IMR-90 (cell line): ENCODE data around the gene ELL2. TPM values are rescaled to one million over a fixed set of nuclear protein-coding genes. Genes with fewer than 3 reads are reported as not detected.

ENCODE experiments used
- ATAC-seq: fragments of 200-7000 bp; cut with Tn5 transposase; 2 replicates; pipeline ENCODE4 v1.9.1; 2020; ENCODE audit warnings: low read depth, mild to moderate bottlenecking, moderate library complexity
- BruUV-seq: library from RNA; stranded (reverse); fragments of 400-500 nt; replicated peaks from 2 replicates; lab custom pipeline; 2021; lab: Mats Ljungman, UMichigan
- CTCF ChIA-PET: fragments of 300-600 bp; formaldehyde crosslinking; extraction: SDS; loops from one replicate; lab custom pipeline; 2021; ENCODE audit warnings: antibody characterized with exemption; lab: Yijun Ruan, JAX
- POLR2A ChIA-PET: fragments of 300-600 bp; sonication (Branson Sonifier 250); formaldehyde crosslinking; loops from one replicate; lab custom pipeline; 2022; ENCODE audit warnings: antibody characterized with exemption; ENCODE audit not compliant: unreplicated experiment; lab: Charles Lee
- DNase-seq: peaks from one replicate; pipeline ENCODE4 v3.0.0; 2013
- H2AFZ ChIP-seq: replicated peaks from 2 replicates; pipeline ENCODE3; 2013; ENCODE audit warnings: low read length, mild to moderate bottlenecking; ENCODE audit not compliant: poor library complexity
- H2AK5ac ChIP-seq: 2 replicates; pipeline ENCODE4 v1.6.1; 2013; ENCODE audit warnings: low read depth, low read length, inconsistent platforms
- H2AK9ac ChIP-seq: replicated peaks from 2 replicates; pipeline ENCODE3; 2013; ENCODE audit warnings: mild to moderate bottlenecking, low read depth, low read length, moderate library complexity; ENCODE audit not compliant: poor library complexity
- H2BK120ac ChIP-seq: 2 replicates; pipeline ENCODE4 v1.6.1; 2013; ENCODE audit warnings: low read depth, low read length, inconsistent platforms
- H2BK15ac ChIP-seq: 3 replicates; pipeline ENCODE4 v1.6.1; 2013; ENCODE audit warnings: low read depth, low read length, inconsistent platforms
- H2BK20ac ChIP-seq: 2 replicates; pipeline ENCODE4 v1.6.1; 2013; ENCODE audit warnings: low read depth, mild to moderate bottlenecking, inconsistent platforms, low read length, moderate library complexity
- H2BK5ac ChIP-seq: 2 replicates; pipeline ENCODE4 v1.6.1; 2013; ENCODE audit warnings: mild to moderate bottlenecking, low read depth, low read length, inconsistent platforms; ENCODE audit not compliant: poor library complexity, severe bottlenecking
- H3K14ac ChIP-seq: replicated peaks from 2 replicates; pipeline ENCODE4 v1.6.1; 2013; ENCODE audit warnings: low read depth, low read length, inconsistent platforms
- H3K18ac ChIP-seq: 2 replicates; pipeline ENCODE4 v1.6.1; 2013; ENCODE audit warnings: low read depth, low read length, control low read depth
- H3K23ac ChIP-seq: 2 replicates; pipeline ENCODE4 v1.6.1; 2013; ENCODE audit warnings: low read depth, low read length, inconsistent platforms
- H3K27ac ChIP-seq: 2 replicates; pipeline ENCODE4 v1.5.1; 2013; ENCODE audit warnings: mild to moderate bottlenecking, control low read depth, low read length; ENCODE audit not compliant: insufficient read depth
- H3K27me3 ChIP-seq: 2 replicates; pipeline ENCODE4 v1.6.1; 2013; ENCODE audit warnings: low read length; ENCODE audit not compliant: control insufficient read depth, insufficient read depth
- H3K36me3 ChIP-seq: 2 replicates; pipeline ENCODE4 v1.6.1; 2013; ENCODE audit warnings: low read length, mixed read lengths; ENCODE audit not compliant: control insufficient read depth, insufficient read depth
- H3K4ac ChIP-seq: 2 replicates; pipeline ENCODE4 v1.6.1; 2013; ENCODE audit warnings: low read depth, low read length, inconsistent platforms
- H3K4me1 ChIP-seq: 2 replicates; pipeline ENCODE4 v1.6.1; 2013; ENCODE audit warnings: low read length, mixed read lengths; ENCODE audit not compliant: control insufficient read depth, insufficient read depth
- H3K4me2 ChIP-seq: 2 replicates; pipeline ENCODE4 v1.6.1; 2013; ENCODE audit warnings: low read depth, mild to moderate bottlenecking, control low read depth, low read length, moderate library complexity
- H3K4me3 ChIP-seq: 2 replicates; pipeline ENCODE4 v1.5.1; 2013; ENCODE audit warnings: low read depth, mild to moderate bottlenecking, control low read depth, low read length, moderate library complexity; ENCODE audit not compliant: insufficient read depth
- H3K56ac ChIP-seq: 2 replicates; pipeline ENCODE4 v1.6.1; 2013; ENCODE audit warnings: low read length, inconsistent platforms; ENCODE audit not compliant: insufficient read depth; ENCODE audit errors: extremely low read depth
- H3K79me1 ChIP-seq, 2 experiments: 2 replicates each; pipeline ENCODE4 v1.6.1; 2013; ENCODE audit warnings: low read length in 2 of 2, inconsistent platforms in 1 of 2, low read depth in 1 of 2
- H3K9ac ChIP-seq: 2 replicates; pipeline ENCODE4 v1.6.1; 2013; ENCODE audit warnings: low read depth, low read length, control low read depth
- H3K9me1 ChIP-seq: 2 replicates; pipeline ENCODE4 v1.6.1; 2013; ENCODE audit warnings: low read length, inconsistent platforms; ENCODE audit not compliant: insufficient read depth
- H3K9me3 ChIP-seq: 2 replicates; pipeline ENCODE4 v1.6.1; 2013; ENCODE audit warnings: low read length; ENCODE audit not compliant: control insufficient read depth, insufficient read depth
- H4K20me1 ChIP-seq: 2 replicates; pipeline ENCODE4 v1.6.1; 2013; ENCODE audit warnings: low read length, inconsistent platforms; ENCODE audit not compliant: insufficient read depth
- H4K5ac ChIP-seq: 2 replicates; pipeline ENCODE4 v1.6.1; 2013; ENCODE audit warnings: mild to moderate bottlenecking, low read depth, low read length, control low read depth
- H4K8ac ChIP-seq, 2 experiments: 2 replicates each; pipeline ENCODE4 v1.6.1; 2013; ENCODE audit warnings: low read depth in 2 of 2, low read length in 2 of 2, control low read depth in 1 of 2, inconsistent platforms in 1 of 2
- H4K91ac ChIP-seq: 2 replicates; pipeline ENCODE4 v1.6.1; 2013; ENCODE audit warnings: low read depth, low read length, inconsistent platforms; ENCODE audit not compliant: insufficient read depth
- CEBPB ChIP-seq: IDR thresholded peaks from 2 replicates; pipeline ENCODE4 v1.6.1; 2012; ENCODE audit warnings: low read depth, low read length, improper control_type of control experiment
- NFE2L2 ChIP-seq: fragments of 150-350 bp; IDR thresholded peaks from 2 replicates; pipeline ENCODE4 v1.6.1; 2016; ENCODE audit warnings: low read depth, mild to moderate bottlenecking, low read length
- RAD21 ChIP-seq: IDR thresholded peaks from 2 replicates; pipeline ENCODE4 v1.6.1; 2012; ENCODE audit warnings: low read length, improper control_type of control experiment
- WGBS, 2 experiments: methylation state at CpG; one replicate each; pipeline versions ENCODE4 v1.1.5 to v1.1.7; 2013; ENCODE audit warnings: missing lambda C conversion rate in 2 of 2; ENCODE audit not compliant: insufficient read length in 1 of 2; ENCODE audit errors: extremely low coverage in 2 of 2; 5-methylcytosine and 5-hydroxymethylcytosine counted together
- dilution Hi-C: fragments of 300-500 bp; cut with HindIII; formaldehyde crosslinking; loops from one replicate; pipeline ENCODE4 v1.14.3; 2018; ENCODE audit warnings: low sequenced_read_pairs; ENCODE audit not compliant: unreplicated experiment
- in situ Hi-C: fragments of 300-500 bp; cut with MboI; formaldehyde crosslinking; loops from 3 replicates; pipeline ENCODE4 v1.14.3; 2019; ENCODE audit warnings: low sequenced_read_pairs, inconsistent platforms, mixed read lengths
- intact Hi-C: fragments of 100-400 bp; cut with micrococcal nuclease; formaldehyde crosslinking; loops from 2 replicates; pipeline ENCODE4 v1.10.0; 2022
- polyA plus RNA-seq, 3 experiments: library from polyadenylated mRNA; depleted of rRNA; stranded (reverse); fragments of >200 nt; gene quantifications; 2 replicates each; pipeline ENCODE4 v1.2.3, GENCODE V29; 2012; ENCODE audit warnings: low replicate concordance in 1 of 3
- total RNA-seq: library from RNA; depleted of rRNA; stranded (reverse); fragments of >200 nt; gene quantifications from 2 replicates; pipeline ENCODE4 v1.2.3, GENCODE V29; 2012

ELL2 gene
- total and polyA plus RNA-seq, 2 of the 4 experiments (the other 2 are of a cell fraction): 61.4 to 92.5 TPM

- in situ Hi-C loops: loop anchor here (10.0 kb wide), 2 partner anchors 177 to 287 kb away; partner anchors contain the start of genes ARSK and SKIC3
These were observed 119.5 kb downstream of the ELL2 start for GRCh38 chr5:95841914-95842812.

More at GRCh38 chr5:95841914-95842812, 119.5 kb downstream of the ELL2 start:
- 0 out of 2 replicates have a peak overlapping the region, but pooled peaks have one; percentile 23 for H3K14ac ChIP-seq
- no peaks in the 10 kb centered on the region for H3K79me1 ChIP-seq
- H2AFZ ChIP-seq: peak overlapping the region; percentile 50
- H3K4me3 ChIP-seq: no peak overlapping the region
- H3K4ac ChIP-seq: peak overlapping the region; percentile 40
- H2BK15ac ChIP-seq: peak overlapping the region; percentile 71; the same call in 1 of the 3 replicates
- ATAC-seq (no peak; the same call in 1 of the 2 replicates), DNase-seq (peak; percentile 71)
- H2BK5ac ChIP-seq: no peak overlapping the region
- dilution Hi-C loops (no loop called here), intact Hi-C loops (no loop called here)
- no peak overlapping the region for H3K56ac ChIP-seq
- BruUV-seq: no TSS peak
- peak overlapping the region; percentile 42; the same call in 1 of the 2 replicates for H3K18ac ChIP-seq
- WGBS, 2 experiments: 17% methylated on average over 1 of the region's 8 CpGs; no CpG with 5 or more reads in 1 of the 2 experiments
- no peak overlapping the region for H3K23ac ChIP-seq
- H3K36me3 ChIP-seq: no peaks in the 10 kb centered on the region
- H3K27ac ChIP-seq: no peak overlapping the region
- no peaks in the 10 kb centered on the region for H4K20me1 ChIP-seq
- no peak overlapping the region for H3K9ac ChIP-seq
- peak overlapping the region in 1 of 2 experiments; percentile 22; a peak in 1 of 4 replicates for H4K8ac ChIP-seq
- H3K4me1 ChIP-seq: peaks cover 11% of the 10 kb centered on the region
- POLR2A ChIA-PET: no interaction called here
- peak; percentile 70; the same call in 1 of the 2 replicates for TF ChIP-seq NFE2L2
- TF ChIP-seq RAD21: no peak
- peak; percentile 72 for TF ChIP-seq CEBPB
- no peak overlapping the region for H3K4me2 ChIP-seq
- peak overlapping the region; percentile 16; the same call in 1 of the 2 replicates for H2AK5ac ChIP-seq
- H4K91ac ChIP-seq: peak overlapping the region; percentile 35
- H2BK120ac ChIP-seq: peak overlapping the region; percentile 3
- CTCF ChIA-PET: interaction anchor here (0.9 to 1.9 kb wide), 3 partner anchors 61 to 190 kb away, joined by 3 to 4 read pairs (median 3); no protein-coding TSS in a partner anchor
- H3K9me1 ChIP-seq: peaks cover 6% of the 10 kb centered on the region; the same call in 1 of the 2 replicates
- no peak overlapping the region for H2AK9ac ChIP-seq
- no peaks in the 10 kb centered on the region for H3K27me3 ChIP-seq
- no peaks in the 10 kb centered on the region for H3K9me3 ChIP-seq
- peak overlapping the region; percentile 61; the same call in 1 of the 2 replicates for H2BK20ac ChIP-seq
- peak overlapping the region; percentile 40; the same call in 1 of the 2 replicates for H4K5ac ChIP-seq
